Sigmoid colon (tissue), 3 donors: ENCODE measurements around the gene LRP1B.

Source experiments
- CTCF ChIP-seq, 4 experiments: fragments of 450-650 bp in 3 of 4; fragments of 200-600 bp in 1 of 4; IDR thresholded peaks; one replicate each; pipeline ENCODE4 v1.5.1; 2016 to 2019; ENCODE audit warnings: antibody characterized with exemption in 4 of 4, mild to moderate bottlenecking in 3 of 4, moderate library complexity in 2 of 4
- POLR2A ChIP-seq, 2 donors: fragments of 450-650 bp; IDR thresholded peaks; one replicate each; pipeline ENCODE4 v1.6.1; 2016; ENCODE audit warnings: antibody characterized with exemption in 2 of 2, mild to moderate bottlenecking in 2 of 2, moderate library complexity in 2 of 2

GRCh38 chr2:141767051-141767450, 363.8 kb downstream of the LRP1B start:
- TF ChIP-seq POLR2A (IDR thresholded peaks at IDR 0.05) (no peak), CTCF (IDR thresholded peaks at IDR 0.05) (no peak)
